ENCODE measurements around the gene HRAS. TPM values are rescaled to one million over a fixed set of nuclear protein-coding genes. Genes with fewer than 3 reads are reported as not detected.

HRAS gene
- total RNA-seq, 2 donors from 2014 or later = 13.0 to 15.8 TPM

- 32 to 34% methylated on average over 10 to 20 of the region's 20 CpGs for WGBS, 2 donors
- no peak for TF ChIP-seq POLR2A (IDR thresholded peaks at IDR 0.05)
- TF ChIP-seq CTCF (IDR thresholded peaks at IDR 0.05) = no peak
- peak; percentile 39 to 69 (median 64) for DNase-seq
Observed at GRCh38 chr11:579830-580601, 44.6 kb upstream of the HRAS start.

GRCh38 chr11:578276-579035 lies 43.1 kb upstream of the HRAS start:
- H3K4me1 ChIP-seq = peaks cover 61% of the 10 kb centered on the region
- no peak overlapping the region for H3K4me3 ChIP-seq
- ATAC-seq (no peak), DNase-seq (no peak)
- intact Hi-C loops (cut with DNase I) = no loop called here
- TF ChIP-seq POLR2A (IDR thresholded peaks at IDR 0.05) (no peak), CTCF (IDR thresholded peaks at IDR 0.05) (no peak)
- H3K36me3 ChIP-seq (replicated peaks in 1 of 2; ENCODE audit: insufficient read depth in 1 of 2, low read depth in 2 of 2) = peaks cover 2 to 5% of the 10 kb centered on the region in 2 donors
- H3K27me3 ChIP-seq = no peaks in the 10 kb centered on the region
- H3K27ac ChIP-seq = peak overlapping the region in 1 of 4 donors; percentile 13
- no peaks in the 10 kb centered on the region for H3K9me3 ChIP-seq
- 57 to 67% methylated on average over 16 to 21 of the region's 21 CpGs for WGBS, 2 donors

More at GRCh38 chr11:579830-580601, 44.6 kb upstream of the HRAS start:
- Histone ChIP-seq H3K4me3 (no peak overlapping the region), H3K36me3 (replicated peaks in 1 of 2; ENCODE audit: insufficient read depth in 1 of 2, low read depth in 2 of 2) (peaks cover 4 to 5% of the 10 kb centered on the region in 2 donors), H3K9me3 (no peaks in the 10 kb centered on the region), H3K4me1 (peaks cover 52% of the 10 kb centered on the region), H3K27ac (peak overlapping the region in 2 of 4 donors; percentile 13 to 54), H3K27me3 (no peaks in the 10 kb centered on the region)
- no peak for ATAC-seq
- intact Hi-C loops (cut with DNase I) = no loop called here

DNA sequence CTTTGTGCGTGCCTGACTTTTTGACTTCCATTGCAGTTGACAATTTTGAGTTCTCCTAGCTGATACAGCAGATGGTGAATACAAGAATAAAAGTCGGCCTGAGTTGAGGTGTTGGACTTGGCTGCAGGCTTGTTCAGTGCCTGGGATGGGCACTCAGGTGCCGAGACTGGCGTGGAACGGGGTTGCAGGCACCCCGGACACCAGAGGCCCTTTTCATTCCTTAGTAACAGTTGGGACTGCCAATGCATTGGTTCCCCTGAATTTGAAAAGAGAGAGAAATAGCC lies 42.2 kb upstream of the HRAS start:
- peak overlapping the region in 1 of 2 donors; percentile 74 for H3K4me3 ChIP-seq
- peaks cover 61% of the 10 kb centered on the region for H3K4me1 ChIP-seq
- 25 to 30% methylated on average over 6 of the region's 6 CpGs for WGBS, 2 donors
- peak overlapping the region in 3 of 4 donors; percentile 57 to 99 (median 97) for H3K27ac ChIP-seq
- H3K36me3 ChIP-seq (replicated peaks in 1 of 2; ENCODE audit: insufficient read depth in 1 of 2, low read depth in 2 of 2) = peaks cover 2 to 5% of the 10 kb centered on the region in 2 donors
- DNase-seq (no peak), ATAC-seq (no peak)
- intact Hi-C loops (cut with DNase I) = no loop called here
- H3K9me3 ChIP-seq = no peaks in the 10 kb centered on the region
- TF ChIP-seq POLR2A (IDR thresholded peaks at IDR 0.05) (no peak), CTCF (IDR thresholded peaks at IDR 0.05) (no peak)
- no peaks in the 10 kb centered on the region for H3K27me3 ChIP-seq

GRCh38 chr11:576811-577610 lies 41.6 kb upstream of the HRAS start:
- no peaks in the 10 kb centered on the region for H3K27me3 ChIP-seq
- DNase-seq (peak in 1 of 4 donors; percentile 21), ATAC-seq (no peak)
- intact Hi-C loops (cut with DNase I) = no loop called here
- H3K4me3 ChIP-seq = peak overlapping the region; percentile 50 to 74
- TF ChIP-seq CTCF (IDR thresholded peaks at IDR 0.05) (no peak), POLR2A (IDR thresholded peaks at IDR 0.05) (no peak)
- WGBS, 2 donors = 1 to 2% methylated on average over 15 to 25 of the region's 48 CpGs
- peaks cover 61% of the 10 kb centered on the region for H3K4me1 ChIP-seq
- no peaks in the 10 kb centered on the region for H3K9me3 ChIP-seq
- peak overlapping the region in 3 of 4 donors; percentile 57 to 99 (median 97) for H3K27ac ChIP-seq
- H3K36me3 ChIP-seq (replicated peaks in 1 of 2; ENCODE audit: insufficient read depth in 1 of 2, low read depth in 2 of 2) = peaks cover 0 to 2% of the 10 kb centered on the region in 2 donors

Measured in body of pancreas (tissue), 4 donors.